T47D (cell line): ENCODE results near the gene TAF11.

Experiments
- DNase-seq, 2 experiments: peaks; one replicate each; pipeline versions ENCODE4 v3.0.0 to v3.0.0-alpha.2; 2011 to 2012; ENCODE audit warnings: low read depth in 1 of 2, low spot score in 1 of 2
- JUND ChIP-seq: IDR thresholded peaks from 2 replicates; pipeline ENCODE4 v1.6.1; 2012; ENCODE audit warnings: low read depth
- in situ Hi-C: cut with HindIII; loops from 2 replicates; pipeline ENCODE4 v1.10.0; 2016; ENCODE audit warnings: low sequenced_read_pairs, low pct_unique_long_range_greater_than_20kb

TAF11 gene

DNA sequence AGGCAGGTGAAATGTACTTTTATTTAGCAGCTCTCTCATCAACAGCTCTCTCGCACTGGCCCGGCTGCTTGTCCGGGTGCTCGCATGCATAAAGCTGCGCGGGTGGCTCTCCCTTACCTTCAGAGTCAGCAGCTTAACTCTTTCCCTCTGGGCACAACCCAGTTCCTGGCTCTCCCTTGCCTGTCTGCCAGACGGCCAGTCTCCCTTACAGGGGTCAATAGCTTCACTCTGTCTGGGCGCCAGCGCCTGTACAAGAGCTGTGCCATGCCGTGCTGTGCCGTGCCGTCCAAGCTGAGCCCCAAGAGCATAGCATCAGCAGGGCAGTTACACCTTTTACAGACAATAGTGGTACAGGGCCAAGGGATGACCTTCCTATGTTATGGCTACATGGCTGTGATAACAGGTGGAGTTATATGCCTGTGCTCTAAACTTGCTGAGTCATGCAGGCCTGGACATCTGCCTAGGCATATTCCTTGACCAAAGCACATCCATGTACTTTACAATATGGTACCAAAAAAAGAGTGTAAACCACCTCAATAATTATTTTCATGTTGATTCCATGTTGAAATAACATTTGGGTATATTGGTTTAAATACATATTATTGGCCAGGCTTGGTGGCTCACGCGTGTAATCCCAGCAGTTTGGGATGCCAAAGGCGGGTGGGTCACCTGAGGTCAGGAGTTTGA is 48.0 kb downstream of the TAF11 start:
- no peak for DNase-seq
- no peak for TF ChIP-seq JUND
- in situ Hi-C loops = no loop called here

DNA sequence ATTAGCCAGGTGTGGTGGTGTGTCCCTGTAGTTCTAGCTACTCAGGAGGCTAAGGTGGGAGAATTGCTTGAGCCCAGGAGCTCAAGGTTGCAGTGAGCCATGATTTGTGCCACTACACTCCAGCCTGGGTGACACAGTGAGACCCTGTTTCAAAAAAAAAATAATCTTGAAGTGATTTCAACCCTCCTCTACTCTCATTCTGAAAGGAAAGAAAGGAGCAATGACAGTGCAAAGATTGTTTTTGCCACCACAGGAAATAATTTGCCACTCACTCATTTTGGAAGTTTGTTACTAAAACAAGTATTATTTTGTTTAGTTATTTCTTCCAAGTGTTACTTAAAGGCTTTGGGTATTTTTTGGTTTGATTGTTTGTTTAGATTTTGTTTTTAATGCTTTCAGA is 50.3 kb downstream of the TAF11 start:
- in situ Hi-C loops = no loop called here

GRCh38 chr6:34836451-34836850 is 51.4 kb downstream of the TAF11 start:
- no peak for DNase-seq
- in situ Hi-C loops = no loop called here
- no peak for TF ChIP-seq JUND

More for the DNA sequence above, 50.3 kb downstream of the TAF11 start:
- TF ChIP-seq JUND = no peak
- DNase-seq = no peak

GRCh38 chr6:34836008-34836407 is 51.8 kb downstream of the TAF11 start:
- TF ChIP-seq JUND = no peak
- in situ Hi-C loops = no loop called here
- DNase-seq = no peak

DNA sequence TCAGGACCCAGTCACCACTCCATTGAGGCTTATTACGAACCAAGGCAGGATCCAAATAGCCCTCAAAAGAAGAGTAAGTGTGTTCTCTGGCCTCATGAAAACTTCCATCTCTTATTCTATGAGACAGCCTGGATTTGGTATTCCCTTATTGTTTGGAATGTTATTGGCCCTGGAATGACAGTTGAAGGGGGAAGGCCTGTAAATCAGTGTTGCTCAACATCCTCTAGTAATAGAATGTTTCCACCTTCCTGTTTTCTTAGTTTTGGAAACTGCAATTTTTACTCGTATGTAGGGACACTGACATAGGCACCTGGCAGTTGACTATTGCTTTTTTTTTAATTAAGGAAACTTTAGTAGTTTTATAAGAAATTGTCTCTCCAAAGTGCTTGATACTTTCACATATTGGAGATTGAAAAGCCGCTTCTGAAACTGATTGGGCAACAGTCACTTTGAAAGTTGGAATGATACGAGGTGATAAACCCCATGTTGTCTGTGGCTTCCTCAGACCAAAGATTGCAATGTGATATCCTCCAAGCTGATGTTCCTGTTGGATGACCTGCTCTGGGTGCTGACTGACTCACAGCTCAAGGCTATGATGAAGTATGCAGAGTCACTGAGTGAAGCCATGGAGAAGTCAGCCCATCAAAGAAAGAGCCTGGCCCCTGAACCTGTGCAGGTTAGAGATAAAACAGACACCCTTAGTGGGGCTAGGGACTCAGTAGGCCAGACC is 52.9 kb downstream of the TAF11 start:
- no peak for TF ChIP-seq JUND
- no peak for DNase-seq

GRCh38 chr6:34832942-34833341 is 54.9 kb downstream of the TAF11 start:
- no peak for TF ChIP-seq JUND
- no peak for DNase-seq
- in situ Hi-C loops = no loop called here

More for the DNA sequence above, 52.9 kb downstream of the TAF11 start:
- in situ Hi-C loops = no loop called here

GRCh38 chr6:34829137-34829536 is 58.7 kb downstream of the TAF11 start:
- DNase-seq = no peak
- TF ChIP-seq JUND = no peak
- in situ Hi-C loops = no loop called here
